ENCODE results near the gene IL17RA.

IL17RA gene

GRCh38 chr22:17098379-17098819, 13.6 kb downstream of the IL17RA start (continued):
- TF ChIP-seq ZNF280C (tag by site-specific recombination; IDR thresholded peaks at IDR 0.05) = no peak
- no peak for TF ChIP-seq OSR2 (tag by site-specific recombination; IDR thresholded peaks at IDR 0.05)
- TF ChIP-seq ZNF274 (IDR thresholded peaks at IDR 0.05; ENCODE audit: low read length) = no peak
- TF ChIP-seq ZNF274 (tag by site-specific recombination; IDR thresholded peaks at IDR 0.05; ENCODE audit: borderline replicate concordance) = no peak

- no peak overlapping the region for H3K27ac ChIP-seq (ENCODE audit: extremely low read depth, low read depth, low read length)
- ChIA-PET POLR2A (no interaction called here), CTCF (no interaction called here)
- no peaks in the 10 kb centered on the region for H3K9me3 ChIP-seq (ENCODE audit: control insufficient read depth, insufficient read depth, low read depth, low read length)
- no peak overlapping the region for H3K4me3 ChIP-seq (ENCODE audit: low read depth, low read length)
- no peaks in the 10 kb centered on the region for H3K4me1 ChIP-seq (ENCODE audit: control insufficient read depth, insufficient read depth, low read length)
- H3K36me3 ChIP-seq (ENCODE audit: control insufficient read depth in 2 of 2, insufficient read depth in 1 of 2, low read length in 2 of 2) = peaks cover 5 to 76% of the 10 kb centered on the region in 2 experiments
- TF ChIP-seq ZSCAN4 (tag by site-specific recombination; IDR thresholded peaks at IDR 0.05) (no peak), GLI4 (tag by site-specific recombination; IDR thresholded peaks at IDR 0.05) (no peak), ZBTB17 (tag by site-specific recombination; IDR thresholded peaks at IDR 0.05) (peak; percentile 61), ZNF624 (tag by site-specific recombination; IDR thresholded peaks at IDR 0.05) (no peak)
Measured at GRCh38 chr22:17100621-17101020, 15.8 kb downstream of the IL17RA start.

GRCh38 chr22:17101475-17102296, 16.9 kb downstream of the IL17RA start:
- TF ChIP-seq ZSCAN16 (tag by site-specific recombination; IDR thresholded peaks at IDR 0.05) (no peak), ZNF114 (tag by site-specific recombination; IDR thresholded peaks at IDR 0.05) (no peak), ZNF362 (tag by site-specific recombination; IDR thresholded peaks at IDR 0.05) (no peak), ZNF26 (tag by site-specific recombination; IDR thresholded peaks at IDR 0.05) (no peak), GLIS1 (tag by site-specific recombination; IDR thresholded peaks at IDR 0.05) (no peak), ZNF580 (tag by site-specific recombination; IDR thresholded peaks at IDR 0.05) (no peak), ZNF521 (tag by site-specific recombination; IDR thresholded peaks at IDR 0.05) (no peak)
- Histone ChIP-seq H3K36me3 (ENCODE audit: control insufficient read depth in 2 of 2, insufficient read depth in 1 of 2, low read length in 2 of 2) (peaks cover 5 to 87% of the 10 kb centered on the region in 2 experiments), H3K27ac (ENCODE audit: extremely low read depth, low read depth, low read length) (no peak overlapping the region), H3K4me3 (ENCODE audit: low read depth, low read length) (no peak overlapping the region), H3K9me3 (ENCODE audit: control insufficient read depth, insufficient read depth, low read depth, low read length) (no peaks in the 10 kb centered on the region), H3K4me1 (ENCODE audit: control insufficient read depth, insufficient read depth, low read length) (no peaks in the 10 kb centered on the region)
- CTCF ChIA-PET = interaction anchor here (1.0 kb wide), 1 partner anchor 70 kb away, joined by 3 read pairs; no protein-coding TSS in a partner anchor
- POLR2A ChIA-PET = no interaction called here
